ENCODE measurements around the gene SYNM. TPM values are rescaled to one million over a fixed set of nuclear protein-coding genes. Genes with fewer than 3 reads are reported as not detected.

Gene SYNM
- total RNA-seq, 1 donor from 2014 or later = 0.55 TPM

DNA sequence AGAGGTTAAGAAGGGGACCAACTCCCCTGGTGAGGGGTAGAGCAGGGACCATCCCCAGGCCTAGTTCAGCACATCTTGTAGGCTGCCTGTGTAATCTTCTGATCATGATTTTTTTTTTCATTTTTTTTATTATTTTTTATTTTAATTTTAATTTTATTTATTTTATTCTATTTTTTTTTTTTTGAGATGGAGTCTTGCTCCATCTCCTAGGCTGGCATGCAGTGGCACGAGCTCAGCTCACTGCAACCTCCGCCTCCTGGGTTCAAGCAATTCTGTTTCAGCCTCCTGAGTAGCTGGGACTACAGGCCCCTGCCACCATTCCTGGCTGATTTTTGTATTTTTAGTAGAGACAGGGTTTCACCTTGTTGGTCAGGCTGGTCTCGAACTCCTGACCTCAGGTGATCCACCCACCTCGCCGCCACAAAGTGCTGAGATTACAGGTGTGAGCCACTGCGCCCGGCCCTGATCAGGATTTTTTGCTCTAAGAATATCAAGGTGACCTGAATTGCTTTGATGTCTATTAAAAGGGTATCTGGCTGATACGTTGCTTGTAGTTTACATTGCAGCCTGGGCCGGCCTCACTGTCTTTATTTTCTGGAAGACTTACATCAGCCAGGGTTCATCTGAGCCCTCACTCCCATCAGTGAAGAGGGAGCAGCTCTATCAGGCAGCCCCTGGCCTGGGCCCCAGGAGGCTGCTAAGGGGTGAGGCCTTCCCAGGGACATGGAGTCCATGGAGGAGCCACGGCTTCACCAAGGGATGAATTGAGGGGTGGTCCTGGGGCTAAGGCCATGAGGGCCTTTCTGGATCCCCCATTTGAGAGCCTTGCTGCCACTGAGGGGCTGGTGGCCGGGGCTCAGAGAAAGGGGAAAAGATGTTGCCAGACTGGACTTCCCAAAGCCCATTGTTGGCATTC is 10.7 kb downstream of the SYNM start:
- Mint-ChIP-seq H3K9me3 (no peaks in the 10 kb centered on the region), H3K4me3 (ENCODE audit: low read depth) (no peak overlapping the region), H3K4me1 (ENCODE audit: low read depth) (peaks cover 2% of the 10 kb centered on the region), H3K27ac (no peak overlapping the region), H3K27me3 (ENCODE audit: low read depth) (peaks cover 8% of the 10 kb centered on the region), H3K36me3 (ENCODE audit: low read depth) (no peaks in the 10 kb centered on the region)
- DNase-seq (ENCODE audit: low spot score) = no peak
- intact Hi-C loops (cut with micrococcal nuclease) = no loop called here

DNA sequence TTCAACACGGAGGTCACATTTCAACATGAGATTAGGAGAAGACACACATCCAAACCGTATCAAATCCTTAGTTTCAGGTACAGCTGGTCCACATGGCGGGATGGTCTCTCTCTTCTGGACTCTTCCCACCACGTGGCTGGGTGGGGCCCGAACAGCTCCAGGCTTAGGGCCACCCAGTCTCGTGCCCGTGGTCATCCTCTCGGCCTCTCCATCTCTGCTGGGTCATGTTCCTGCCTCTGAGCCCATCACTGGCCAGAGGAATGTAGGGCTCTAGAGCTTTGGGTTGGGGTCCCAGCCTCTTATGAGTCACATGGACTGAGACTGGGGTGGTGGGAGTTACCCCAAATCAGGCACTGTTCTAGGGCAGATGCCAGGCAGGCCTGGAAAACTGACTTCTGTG is 12.2 kb downstream of the SYNM start:
- no peaks in the 10 kb centered on the region for H3K9me3 Mint-ChIP-seq
- no peak overlapping the region for H3K4me3 Mint-ChIP-seq (ENCODE audit: low read depth)
- peaks cover 3% of the 10 kb centered on the region for H3K27me3 Mint-ChIP-seq (ENCODE audit: low read depth)
- H3K27ac Mint-ChIP-seq = no peak overlapping the region
- no peaks in the 10 kb centered on the region for H3K4me1 Mint-ChIP-seq (ENCODE audit: low read depth)
- H3K36me3 Mint-ChIP-seq (ENCODE audit: low read depth) = no peaks in the 10 kb centered on the region
- DNase-seq (ENCODE audit: low spot score) = no peak
- intact Hi-C loops (cut with micrococcal nuclease) = no loop called here

DNA sequence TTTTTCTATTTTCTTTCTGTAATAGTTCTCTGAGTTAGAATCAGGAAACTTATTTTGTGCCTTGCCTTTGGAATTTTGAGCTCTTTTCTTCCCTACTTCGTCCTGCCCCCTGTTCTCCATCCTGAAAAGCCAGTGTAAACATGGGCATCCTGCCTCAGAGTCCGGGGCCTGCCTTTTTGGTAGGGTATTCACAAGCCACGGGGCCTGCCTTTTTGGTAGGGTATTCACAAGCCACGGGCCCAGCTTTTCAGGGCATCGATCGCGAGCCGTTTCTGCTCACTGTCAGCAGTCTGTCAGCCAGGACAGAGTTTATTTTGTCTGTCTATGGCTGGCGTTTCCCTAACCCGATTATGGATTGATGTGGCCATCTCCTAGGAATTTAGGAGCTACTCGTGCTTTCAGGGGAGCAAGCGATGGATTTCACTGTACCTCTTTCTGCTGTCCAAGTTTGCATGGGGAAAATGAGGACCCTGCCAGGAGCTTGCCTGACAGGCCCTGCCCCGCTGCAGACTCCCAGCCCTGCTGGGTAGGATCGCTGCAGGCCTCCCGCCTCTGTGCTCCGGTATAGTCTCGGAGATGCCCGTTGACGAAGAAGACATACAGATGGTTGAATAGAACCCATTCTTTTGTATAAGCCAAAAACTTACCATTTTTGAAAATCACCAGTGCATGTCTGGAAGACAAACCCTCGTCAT is 12.8 kb downstream of the SYNM start:
- Mint-ChIP-seq H3K27me3 (ENCODE audit: low read depth) (no peaks in the 10 kb centered on the region), H3K4me3 (ENCODE audit: low read depth) (no peak overlapping the region), H3K9me3 (no peaks in the 10 kb centered on the region), H3K27ac (no peak overlapping the region), H3K4me1 (ENCODE audit: low read depth) (no peaks in the 10 kb centered on the region), H3K36me3 (ENCODE audit: low read depth) (no peaks in the 10 kb centered on the region)
- intact Hi-C loops (cut with micrococcal nuclease) = no loop called here
- no peak for DNase-seq (ENCODE audit: low spot score)

DNA sequence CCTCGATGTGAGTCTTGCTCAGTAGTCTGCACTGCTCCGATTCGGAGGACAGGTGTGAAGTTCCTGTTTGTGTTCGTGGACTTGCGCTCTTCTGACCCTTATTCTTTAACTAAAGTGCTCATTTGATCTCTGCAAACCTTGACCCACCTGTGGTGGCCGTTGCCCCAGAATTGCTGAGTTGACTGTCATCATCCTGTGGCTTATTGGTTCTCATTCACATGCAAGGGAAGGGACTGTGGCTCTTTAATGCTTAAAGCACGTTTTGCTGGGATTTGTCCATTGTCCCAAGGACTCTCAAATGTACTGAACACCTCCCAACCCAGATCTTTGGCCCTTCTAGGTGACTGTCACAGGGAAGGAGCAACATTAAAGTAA is 13.4 kb downstream of the SYNM start:
- DNase-seq (ENCODE audit: low spot score) = no peak
- Mint-ChIP-seq H3K27ac (no peak overlapping the region), H3K4me1 (ENCODE audit: low read depth) (no peaks in the 10 kb centered on the region), H3K36me3 (ENCODE audit: low read depth) (no peaks in the 10 kb centered on the region), H3K4me3 (ENCODE audit: low read depth) (no peak overlapping the region), H3K9me3 (no peaks in the 10 kb centered on the region), H3K27me3 (ENCODE audit: low read depth) (no peaks in the 10 kb centered on the region)
- intact Hi-C loops (cut with micrococcal nuclease) = no loop called here

DNA sequence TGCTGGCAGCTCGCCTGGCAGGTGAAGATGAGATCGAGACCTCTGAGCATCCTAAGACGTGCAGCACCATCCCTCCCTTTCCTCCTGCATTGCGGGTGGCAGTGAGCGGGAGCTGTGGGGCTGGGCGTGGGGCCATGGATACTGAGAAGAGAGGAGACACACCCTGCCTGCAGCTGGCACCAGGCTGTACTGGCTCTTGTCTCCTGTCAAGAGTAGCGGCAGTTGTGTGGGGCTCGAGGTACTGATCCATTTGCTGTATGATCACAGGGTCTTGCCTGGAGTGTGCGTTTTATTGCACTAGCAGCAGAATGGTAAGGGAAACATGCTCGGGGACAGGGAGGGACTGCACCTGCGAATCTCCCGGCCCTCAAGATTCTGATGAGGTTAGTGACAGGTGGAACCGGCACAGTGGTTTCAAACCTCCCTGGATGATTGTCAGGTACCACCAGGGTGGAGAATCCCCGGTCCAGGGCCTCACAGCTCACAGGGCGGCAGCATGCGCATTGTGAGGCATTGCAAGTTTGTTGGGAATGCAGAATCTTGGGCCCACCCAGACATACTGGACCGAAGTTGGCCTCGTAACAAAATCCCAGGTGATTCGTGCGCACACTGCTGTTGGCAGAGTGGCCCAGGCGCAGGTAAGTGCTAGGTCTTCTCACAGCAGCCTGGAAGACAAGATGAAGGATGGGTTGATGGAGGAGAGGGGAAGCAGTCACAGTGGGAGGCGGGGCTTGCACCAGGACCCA is 14.1 kb downstream of the SYNM start:
- H3K36me3 Mint-ChIP-seq (ENCODE audit: low read depth) = no peaks in the 10 kb centered on the region
- H3K27me3 Mint-ChIP-seq (ENCODE audit: low read depth) = no peaks in the 10 kb centered on the region
- intact Hi-C loops (cut with micrococcal nuclease) = no loop called here
- no peak overlapping the region for H3K4me3 Mint-ChIP-seq (ENCODE audit: low read depth)
- H3K27ac Mint-ChIP-seq = no peak overlapping the region
- DNase-seq (ENCODE audit: low spot score) = no peak
- no peaks in the 10 kb centered on the region for H3K4me1 Mint-ChIP-seq (ENCODE audit: low read depth)
- no peaks in the 10 kb centered on the region for H3K9me3 Mint-ChIP-seq

DNA sequence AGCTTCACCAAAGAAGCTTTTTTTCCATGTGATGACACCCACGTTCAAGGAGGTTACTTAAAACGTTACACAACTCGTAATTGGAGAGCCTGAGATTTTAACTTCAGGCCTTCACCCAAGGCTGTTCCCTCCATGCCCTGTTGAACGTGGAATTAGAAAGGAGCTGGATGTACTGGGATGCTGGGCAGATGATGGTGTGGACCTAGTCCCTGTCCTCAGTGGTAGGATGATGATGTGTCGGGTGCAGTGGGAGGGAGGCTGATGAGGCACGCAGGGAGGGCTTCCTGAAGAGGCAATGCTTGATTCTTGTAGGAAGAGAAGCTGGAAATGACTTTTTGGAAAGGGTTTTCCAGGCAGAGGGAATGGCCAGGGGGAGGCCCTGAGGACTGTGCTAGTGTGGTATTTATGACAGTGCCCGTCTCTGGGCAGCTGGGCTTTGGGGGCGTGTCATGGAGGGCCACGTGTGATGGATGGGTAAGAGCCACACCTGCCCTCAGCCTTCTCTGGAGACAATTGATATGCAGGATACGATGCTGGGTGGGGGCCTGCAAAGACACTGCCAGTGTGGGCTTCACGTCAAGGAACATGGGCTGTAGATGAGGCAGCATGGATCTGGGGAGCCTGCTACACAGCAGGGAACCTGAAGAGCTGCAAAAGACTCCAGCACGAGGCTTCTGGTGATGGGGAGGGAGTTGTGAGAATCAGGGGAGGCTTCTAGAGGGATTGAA is 15.3 kb downstream of the SYNM start:
- Mint-ChIP-seq H3K4me1 (ENCODE audit: low read depth) (no peaks in the 10 kb centered on the region), H3K4me3 (ENCODE audit: low read depth) (no peak overlapping the region), H3K27ac (no peak overlapping the region), H3K9me3 (no peaks in the 10 kb centered on the region), H3K36me3 (ENCODE audit: low read depth) (no peaks in the 10 kb centered on the region), H3K27me3 (ENCODE audit: low read depth) (no peaks in the 10 kb centered on the region)
- intact Hi-C loops (cut with micrococcal nuclease) = no loop called here
- DNase-seq (ENCODE audit: low spot score) = no peak

DNA sequence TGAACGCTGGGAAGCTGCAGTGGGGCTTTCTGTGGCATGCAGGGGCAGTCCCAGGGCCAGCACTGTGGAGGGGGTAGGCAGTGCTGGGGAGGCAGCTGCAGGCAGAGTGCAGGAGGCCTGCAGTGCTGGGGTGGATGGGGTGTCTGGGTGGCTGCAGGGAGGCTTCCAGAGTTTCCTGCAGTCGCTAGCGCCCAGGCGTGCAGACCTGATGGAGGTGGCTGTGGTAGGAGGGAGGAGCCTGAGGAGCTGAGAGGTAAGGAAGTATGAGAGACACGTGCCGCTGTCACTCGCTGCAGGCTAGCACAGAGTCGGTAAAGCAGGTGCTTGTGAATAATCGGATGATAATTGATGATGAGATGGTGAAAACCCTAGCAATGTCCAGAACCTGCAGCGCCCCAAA is 16.3 kb downstream of the SYNM start:
- DNase-seq (ENCODE audit: low spot score) = no peak
- H3K27ac Mint-ChIP-seq = no peak overlapping the region
- intact Hi-C loops (cut with micrococcal nuclease) = no loop called here
- no peaks in the 10 kb centered on the region for H3K4me1 Mint-ChIP-seq (ENCODE audit: low read depth)
- no peaks in the 10 kb centered on the region for H3K27me3 Mint-ChIP-seq (ENCODE audit: low read depth)
- no peaks in the 10 kb centered on the region for H3K36me3 Mint-ChIP-seq (ENCODE audit: low read depth)
- no peak overlapping the region for H3K4me3 Mint-ChIP-seq (ENCODE audit: low read depth)
- no peaks in the 10 kb centered on the region for H3K9me3 Mint-ChIP-seq

DNA sequence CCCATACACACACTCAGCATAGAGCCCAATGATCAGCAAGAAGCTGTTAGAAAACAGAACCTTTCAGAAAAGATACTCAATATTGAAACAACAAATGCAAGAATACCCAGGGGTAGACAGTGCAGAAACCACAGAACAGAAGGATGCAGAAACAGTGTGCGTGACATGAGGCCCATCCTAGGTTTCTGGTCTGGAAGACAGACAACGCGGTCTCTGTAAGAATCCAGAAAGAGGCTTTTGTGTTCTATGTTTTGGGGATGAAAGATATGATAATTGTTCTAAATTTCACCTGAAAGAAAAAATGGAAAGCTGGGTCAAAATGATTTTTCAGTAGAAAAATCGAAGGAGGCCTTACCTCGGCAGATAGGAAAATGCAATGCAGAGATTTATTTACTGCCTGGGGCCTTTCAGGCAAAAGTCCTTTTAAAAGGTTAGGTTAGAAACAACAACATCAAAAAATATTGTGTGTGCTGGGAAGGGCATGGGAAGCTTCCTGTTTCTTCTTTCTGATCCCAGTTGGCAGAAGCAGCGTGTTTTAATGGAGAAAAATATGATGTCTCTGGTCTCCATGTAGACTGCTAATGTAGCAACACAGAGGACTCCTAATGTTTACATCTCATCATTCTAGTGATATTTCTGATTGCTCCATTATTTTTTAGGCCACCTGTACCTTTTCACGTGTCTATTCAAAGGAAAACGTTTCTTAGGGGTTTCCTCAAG is 17.0 kb downstream of the SYNM start:
- intact Hi-C loops (cut with micrococcal nuclease) = no loop called here
- Mint-ChIP-seq H3K9me3 (no peaks in the 10 kb centered on the region), H3K27me3 (ENCODE audit: low read depth) (no peaks in the 10 kb centered on the region), H3K4me3 (ENCODE audit: low read depth) (no peak overlapping the region), H3K36me3 (ENCODE audit: low read depth) (no peaks in the 10 kb centered on the region), H3K4me1 (ENCODE audit: low read depth) (no peaks in the 10 kb centered on the region), H3K27ac (no peak overlapping the region)
- no peak for DNase-seq (ENCODE audit: low spot score)

DNA sequence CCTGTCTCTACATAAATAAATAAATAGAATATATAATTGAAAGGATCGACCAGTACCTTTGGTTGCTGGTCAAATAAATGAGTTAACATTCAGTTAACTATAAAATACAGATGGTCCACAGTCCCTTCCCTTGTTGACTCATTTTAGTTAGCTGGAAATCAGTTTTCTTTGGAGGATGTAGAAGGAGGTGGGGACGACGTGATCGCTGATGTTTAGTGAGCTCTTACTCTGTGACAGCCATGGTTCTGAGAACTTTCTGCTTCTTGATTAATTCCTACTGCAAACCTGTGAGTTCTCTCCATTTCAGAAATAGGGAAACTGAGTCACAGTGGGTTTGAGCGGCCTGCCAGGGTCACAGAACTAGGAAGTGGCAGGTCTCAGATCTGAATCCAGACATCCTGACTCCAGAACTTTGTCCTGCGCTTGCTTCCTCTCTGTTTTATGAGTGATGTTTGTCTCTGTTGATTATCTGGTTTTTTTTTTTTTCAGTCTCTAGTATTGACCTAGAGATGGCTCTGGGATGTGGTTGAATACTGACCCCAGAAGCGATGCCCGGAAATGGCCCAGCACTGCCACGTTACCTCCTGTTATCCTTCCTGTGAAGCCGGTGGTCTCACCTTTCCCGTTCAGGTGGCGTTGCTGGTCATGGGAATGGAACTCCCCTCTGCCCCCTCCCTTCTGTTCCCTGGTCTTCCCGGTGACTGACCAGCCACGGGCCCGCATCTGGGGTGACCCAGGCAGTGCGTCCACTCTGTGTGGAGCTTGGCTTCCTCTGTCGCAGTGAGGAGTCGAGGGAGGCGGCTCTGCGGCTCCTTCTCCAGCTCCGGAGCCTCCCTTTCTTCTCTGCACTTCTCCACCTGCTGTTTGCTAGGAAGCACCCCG is 18.2 kb downstream of the SYNM start:
- H3K9me3 Mint-ChIP-seq = no peaks in the 10 kb centered on the region
- no peak overlapping the region for H3K27ac Mint-ChIP-seq
- H3K4me1 Mint-ChIP-seq (ENCODE audit: low read depth) = no peaks in the 10 kb centered on the region
- H3K27me3 Mint-ChIP-seq (ENCODE audit: low read depth) = no peaks in the 10 kb centered on the region
- no peaks in the 10 kb centered on the region for H3K36me3 Mint-ChIP-seq (ENCODE audit: low read depth)
- H3K4me3 Mint-ChIP-seq (ENCODE audit: low read depth) = no peak overlapping the region
- intact Hi-C loops (cut with micrococcal nuclease) = no loop called here
- no peak for DNase-seq (ENCODE audit: low spot score)

DNA sequence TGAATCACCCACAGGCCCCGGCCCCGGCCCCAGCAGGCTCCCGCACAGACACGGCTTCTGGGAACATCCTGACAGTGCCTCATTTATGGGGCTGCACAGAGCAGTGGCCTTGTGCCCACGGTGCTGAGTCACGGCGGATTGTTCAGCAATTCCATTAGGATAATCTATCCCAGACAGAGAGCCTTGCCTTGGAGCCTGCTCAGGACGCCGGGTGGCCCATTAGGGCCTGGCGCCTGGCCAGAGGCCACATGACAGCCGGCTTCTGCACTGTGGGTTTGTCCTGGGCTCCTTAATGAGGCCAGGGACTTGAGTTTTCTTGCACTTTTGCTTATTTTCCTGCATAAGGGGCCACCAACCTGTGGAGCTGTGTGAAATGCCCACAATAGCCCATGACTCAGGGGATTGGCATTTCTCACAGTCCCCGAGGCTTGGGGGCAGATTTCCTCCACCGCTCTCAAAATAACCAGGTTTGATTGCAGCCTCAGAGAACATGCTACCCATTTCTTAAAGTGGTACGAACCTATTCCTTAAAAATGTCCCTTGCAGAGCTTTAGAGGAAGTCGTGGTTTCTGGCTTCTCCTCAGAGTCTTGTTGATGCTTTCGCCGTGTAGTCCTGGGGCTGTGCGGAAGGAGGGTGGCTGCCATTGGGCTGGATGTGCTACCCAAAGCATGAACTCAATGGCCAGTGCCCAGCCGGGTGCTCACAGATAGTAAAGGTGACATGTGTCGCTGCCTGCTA is 19.0 kb downstream of the SYNM start:
- DNase-seq (ENCODE audit: low spot score) = no peak
- Mint-ChIP-seq H3K27ac (no peak overlapping the region), H3K4me3 (ENCODE audit: low read depth) (no peak overlapping the region), H3K9me3 (no peaks in the 10 kb centered on the region), H3K27me3 (ENCODE audit: low read depth) (no peaks in the 10 kb centered on the region), H3K36me3 (ENCODE audit: low read depth) (no peaks in the 10 kb centered on the region), H3K4me1 (ENCODE audit: low read depth) (no peaks in the 10 kb centered on the region)
- intact Hi-C loops (cut with micrococcal nuclease) = no loop called here

DNA sequence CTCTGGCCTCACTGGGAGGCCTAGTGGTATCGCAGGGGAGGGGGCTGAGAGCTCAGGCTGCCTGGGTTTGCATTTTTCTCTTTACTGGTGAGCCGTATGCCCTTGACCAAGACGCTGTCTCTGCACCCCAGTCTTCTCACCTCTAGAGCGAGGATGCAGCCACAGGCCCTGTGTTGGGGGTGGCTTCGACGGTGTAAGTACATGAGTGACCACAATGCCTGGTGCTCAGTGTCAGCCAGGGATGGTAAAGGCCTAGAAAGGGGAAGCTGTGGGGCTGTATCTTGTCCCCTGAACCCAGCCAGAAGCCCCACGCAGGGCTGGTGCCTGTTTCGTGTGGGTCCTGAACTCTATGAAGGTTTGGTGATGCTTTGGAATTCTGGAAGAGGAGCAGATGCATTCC is 19.8 kb downstream of the SYNM start:
- Mint-ChIP-seq H3K4me1 (ENCODE audit: low read depth) (no peaks in the 10 kb centered on the region), H3K4me3 (ENCODE audit: low read depth) (no peak overlapping the region), H3K27ac (no peak overlapping the region), H3K36me3 (ENCODE audit: low read depth) (no peaks in the 10 kb centered on the region), H3K9me3 (no peaks in the 10 kb centered on the region), H3K27me3 (ENCODE audit: low read depth) (no peaks in the 10 kb centered on the region)
- no peak for DNase-seq (ENCODE audit: low spot score)
- intact Hi-C loops (cut with micrococcal nuclease) = no loop called here
